Lower leg skin (tissue), 3 donors: ENCODE results near the gene DNLZ.

Experiments
- POLR2A ChIP-seq, 2 donors: fragments of 450-650 bp; IDR thresholded peaks; one replicate each; pipeline ENCODE4 v1.6.1; 2016 to 2017; ENCODE audit warnings: antibody characterized with exemption in 2 of 2, mild to moderate bottlenecking in 1 of 2, moderate library complexity in 1 of 2
- TF ChIP-seq, protein P1 (sequence below), 3 donors: fragments of 450-650 bp; IDR thresholded peaks; one replicate each; pipeline ENCODE4 v1.5.1; 2016; ENCODE audit warnings: antibody characterized with exemption in 3 of 3, mild to moderate bottlenecking in 3 of 3, moderate library complexity in 2 of 3

DNA sequence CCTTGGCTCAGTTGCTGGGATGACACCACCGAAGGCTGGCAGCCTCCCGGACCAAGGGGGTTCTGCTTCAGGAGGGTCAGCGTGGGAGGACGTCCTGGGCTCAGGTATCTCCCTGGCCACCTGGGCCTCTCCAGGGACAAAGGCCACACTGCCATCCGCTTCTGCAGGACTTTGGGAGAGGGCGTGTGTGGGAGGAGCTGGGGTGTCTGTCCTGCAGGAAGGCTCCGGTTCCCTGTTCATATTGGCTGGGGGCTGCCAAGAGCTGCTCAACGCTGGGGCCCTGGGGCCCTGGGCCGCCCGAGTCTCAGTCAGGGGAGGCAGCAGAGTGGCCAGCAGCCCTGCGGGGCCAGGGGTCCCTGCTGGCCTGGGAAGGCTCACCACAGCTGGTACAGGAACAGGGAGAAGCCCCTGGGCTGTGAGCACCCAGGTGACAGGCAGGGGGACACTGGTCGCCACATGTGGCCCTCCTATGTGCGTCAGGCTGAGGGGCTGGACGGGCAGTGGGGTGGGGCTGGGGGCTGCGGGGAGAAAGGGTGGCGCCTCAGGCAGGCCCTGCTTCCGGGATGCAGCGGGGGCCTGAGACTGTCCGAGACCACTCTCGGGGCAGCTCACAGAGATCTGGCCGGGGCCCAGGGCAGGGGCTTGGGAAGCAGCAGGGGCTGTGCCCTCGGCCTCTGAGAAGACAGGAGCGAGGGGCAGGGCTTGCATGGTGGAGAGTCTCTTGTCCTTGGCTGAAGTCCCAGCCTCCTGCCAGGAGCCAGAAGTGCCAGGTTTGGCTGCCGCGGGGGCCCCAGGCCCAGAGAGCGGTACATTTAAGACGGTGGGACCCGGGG lies 14.8 kb upstream of the DNLZ start:
- TF ChIP-seq, protein P1, sequence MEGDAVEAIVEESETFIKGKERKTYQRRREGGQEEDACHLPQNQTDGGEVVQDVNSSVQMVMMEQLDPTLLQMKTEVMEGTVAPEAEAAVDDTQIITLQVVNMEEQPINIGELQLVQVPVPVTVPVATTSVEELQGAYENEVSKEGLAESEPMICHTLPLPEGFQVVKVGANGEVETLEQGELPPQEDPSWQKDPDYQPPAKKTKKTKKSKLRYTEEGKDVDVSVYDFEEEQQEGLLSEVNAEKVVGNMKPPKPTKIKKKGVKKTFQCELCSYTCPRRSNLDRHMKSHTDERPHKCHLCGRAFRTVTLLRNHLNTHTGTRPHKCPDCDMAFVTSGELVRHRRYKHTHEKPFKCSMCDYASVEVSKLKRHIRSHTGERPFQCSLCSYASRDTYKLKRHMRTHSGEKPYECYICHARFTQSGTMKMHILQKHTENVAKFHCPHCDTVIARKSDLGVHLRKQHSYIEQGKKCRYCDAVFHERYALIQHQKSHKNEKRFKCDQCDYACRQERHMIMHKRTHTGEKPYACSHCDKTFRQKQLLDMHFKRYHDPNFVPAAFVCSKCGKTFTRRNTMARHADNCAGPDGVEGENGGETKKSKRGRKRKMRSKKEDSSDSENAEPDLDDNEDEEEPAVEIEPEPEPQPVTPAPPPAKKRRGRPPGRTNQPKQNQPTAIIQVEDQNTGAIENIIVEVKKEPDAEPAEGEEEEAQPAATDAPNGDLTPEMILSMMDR (IDR thresholded peaks at IDR 0.05): no peak
- TF ChIP-seq POLR2A (IDR thresholded peaks at IDR 0.05): no peak
